GM03348 (cell line): Measurements from ENCODE around the gene CTNNA3.

Source experiments
- DNase-seq: peaks from one replicate; pipeline ENCODE4 v3.0.0; 2012; ENCODE audit warnings: low spot score

The CTNNA3 gene

DNA sequence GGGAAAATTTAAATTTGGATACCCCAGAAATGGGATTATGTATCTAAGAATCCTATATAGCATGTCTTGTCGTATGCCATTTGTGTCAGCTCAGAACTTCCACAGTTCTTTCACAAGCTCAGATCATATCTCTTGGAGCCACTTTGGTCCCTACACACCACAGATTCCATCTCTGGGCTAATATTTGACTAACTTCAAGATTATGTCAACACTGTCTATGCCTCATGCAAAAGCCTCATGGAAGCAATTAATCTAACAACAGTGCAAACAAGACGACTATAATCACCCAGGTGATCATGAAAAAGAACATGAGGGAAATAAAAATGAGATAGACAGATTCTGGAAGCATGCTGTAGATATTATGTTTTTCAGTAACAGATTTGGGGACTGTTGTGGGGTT lies 581.0 kb downstream of the CTNNA3 start:
- DNase-seq = no peak

DNA sequence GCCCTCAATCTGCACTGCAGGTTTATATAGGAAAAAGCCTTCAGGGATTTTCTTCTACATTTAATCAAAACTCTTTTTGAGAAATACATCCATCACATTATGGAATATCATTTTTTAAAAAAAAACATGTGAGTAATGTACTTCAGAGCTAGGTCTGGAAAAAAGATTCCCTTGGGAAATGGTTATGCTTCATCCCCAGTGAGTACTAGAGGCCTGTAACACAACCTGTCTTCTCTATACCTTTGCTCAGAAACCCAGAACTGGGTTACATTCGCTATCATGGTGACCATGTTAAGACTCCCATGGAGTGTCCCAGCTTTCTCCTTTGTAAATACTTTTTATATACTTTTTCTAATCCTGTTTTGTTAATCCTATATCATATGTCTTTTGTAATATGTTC lies 583.2 kb downstream of the CTNNA3 start:
- no peak for DNase-seq

DNA sequence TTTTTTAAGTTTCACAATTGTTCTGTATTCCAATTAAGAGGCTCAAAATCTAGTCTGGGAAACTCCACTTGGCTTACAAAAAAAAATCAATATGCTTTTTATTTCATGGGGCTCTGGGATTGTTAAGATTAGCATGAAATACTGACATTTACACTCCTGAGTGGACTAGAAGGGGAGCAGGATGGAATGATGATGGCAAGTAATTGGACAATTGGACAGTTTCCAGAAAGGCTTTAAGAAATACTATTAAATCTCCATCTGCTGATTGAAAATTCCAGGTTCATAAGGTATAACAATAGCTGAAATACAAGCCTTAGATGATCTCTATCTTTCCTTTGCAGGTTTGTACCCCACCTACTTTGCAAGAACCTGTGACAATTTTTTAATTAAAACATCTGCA lies 585.7 kb downstream of the CTNNA3 start:
- no peak for DNase-seq

DNA sequence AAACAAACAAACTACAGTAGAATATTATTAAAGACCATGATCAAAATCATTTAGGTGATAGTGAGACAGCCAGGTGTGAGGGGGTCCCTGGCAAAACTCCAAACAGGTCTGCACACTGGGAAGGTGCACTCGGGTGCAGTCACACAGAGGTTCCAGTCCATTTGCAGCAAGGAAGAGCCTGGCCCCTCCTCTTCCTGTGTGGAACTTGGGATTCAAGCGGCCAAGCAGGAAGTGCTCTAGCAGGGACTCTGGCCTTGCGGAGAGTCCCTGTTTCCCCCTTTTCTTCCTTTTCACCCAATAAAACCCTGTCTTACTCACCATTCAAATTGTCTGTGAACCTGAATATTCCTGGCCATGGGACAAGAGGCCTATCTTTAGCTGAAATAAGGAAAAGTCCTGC lies 588.3 kb downstream of the CTNNA3 start:
- DNase-seq = no peak

DNA sequence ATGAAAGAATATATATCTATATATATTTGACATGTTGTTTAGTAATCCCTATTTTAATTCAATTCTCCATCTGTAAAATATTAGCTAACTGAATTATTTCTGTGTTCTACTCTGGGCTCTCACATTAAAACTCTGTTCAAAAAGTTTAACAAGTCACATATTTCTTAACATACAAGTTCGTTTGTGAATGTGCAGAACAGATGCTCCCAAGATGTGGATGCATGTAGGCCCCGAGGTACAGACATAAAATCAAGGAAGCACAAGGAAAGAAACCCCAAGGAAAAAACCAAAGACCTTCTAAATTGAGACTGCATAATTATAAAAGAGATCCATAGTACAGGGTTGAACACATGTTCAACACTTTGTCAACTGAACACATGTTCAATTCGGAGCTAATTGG lies 595.0 kb downstream of the CTNNA3 start:
- no peak for DNase-seq

DNA sequence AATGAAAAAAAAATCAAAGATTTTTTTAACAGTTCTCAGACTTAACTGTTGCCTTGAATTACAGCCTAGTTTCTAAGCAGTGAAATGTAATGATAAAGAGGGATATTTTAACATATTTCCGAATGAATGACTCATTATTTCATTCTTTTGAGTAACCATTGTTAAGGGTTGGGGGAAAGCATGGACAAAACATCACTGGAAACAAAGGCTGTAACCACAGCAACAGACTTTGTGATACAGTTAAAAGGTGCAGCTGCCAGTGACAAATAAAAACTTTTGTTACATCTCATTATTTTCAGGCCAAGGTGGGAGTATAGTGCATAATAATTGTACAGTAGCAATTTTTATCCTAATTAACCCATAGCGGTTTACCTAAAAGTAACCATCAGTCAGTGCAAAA lies 597.5 kb downstream of the CTNNA3 start:
- no peak for DNase-seq

DNA sequence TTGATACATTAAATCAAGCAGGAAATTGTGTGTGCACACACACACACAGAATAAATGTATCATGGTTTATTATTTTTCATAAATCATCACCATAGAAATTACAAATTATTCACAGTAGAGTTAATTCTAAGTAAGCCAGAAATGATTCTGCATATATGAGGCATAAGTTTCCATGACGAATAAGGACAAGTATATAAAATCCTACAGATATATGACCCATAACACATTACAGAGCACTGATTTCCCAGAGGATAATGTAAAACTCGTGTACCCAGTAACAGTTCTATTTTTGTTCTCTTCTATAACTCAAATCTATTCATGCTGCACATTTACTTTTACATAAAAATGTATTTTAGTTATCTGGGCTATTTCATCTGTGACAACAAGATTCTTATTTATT lies 600.5 kb downstream of the CTNNA3 start:
- no peak for DNase-seq

DNA sequence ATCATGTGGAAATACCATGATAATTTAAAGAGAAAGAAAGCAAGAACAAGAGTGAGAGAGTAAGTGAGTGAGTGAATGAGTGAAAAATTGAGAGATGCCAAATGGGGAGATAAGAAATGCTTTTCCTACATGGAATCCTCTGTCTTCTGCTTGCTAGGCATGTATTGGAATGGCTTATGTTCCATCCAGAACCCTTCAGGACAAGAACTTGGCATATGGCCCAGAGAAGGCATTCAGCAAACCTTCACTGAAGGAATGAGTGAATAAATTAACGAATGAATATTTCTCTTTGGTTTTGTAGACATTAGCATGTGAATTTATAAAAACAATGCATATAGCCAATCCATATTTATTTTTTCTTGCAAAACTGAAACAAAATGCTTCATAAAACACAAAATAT lies 608.0 kb downstream of the CTNNA3 start:
- DNase-seq = no peak

DNA sequence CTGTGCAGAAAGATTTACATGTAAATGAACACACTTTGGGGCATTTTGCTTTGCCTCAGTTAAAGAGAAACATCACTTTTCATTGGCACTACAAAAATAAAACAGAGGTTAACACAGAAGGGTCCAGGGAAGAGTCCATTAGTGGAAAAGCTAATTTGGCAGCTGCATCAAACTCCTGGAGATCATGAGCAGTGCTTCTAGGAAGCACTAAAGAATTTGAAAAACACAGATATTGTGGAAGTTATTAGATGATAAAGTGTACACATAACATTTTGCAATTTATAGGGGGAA lies 608.9 kb downstream of the CTNNA3 start:
- no peak for DNase-seq

DNA sequence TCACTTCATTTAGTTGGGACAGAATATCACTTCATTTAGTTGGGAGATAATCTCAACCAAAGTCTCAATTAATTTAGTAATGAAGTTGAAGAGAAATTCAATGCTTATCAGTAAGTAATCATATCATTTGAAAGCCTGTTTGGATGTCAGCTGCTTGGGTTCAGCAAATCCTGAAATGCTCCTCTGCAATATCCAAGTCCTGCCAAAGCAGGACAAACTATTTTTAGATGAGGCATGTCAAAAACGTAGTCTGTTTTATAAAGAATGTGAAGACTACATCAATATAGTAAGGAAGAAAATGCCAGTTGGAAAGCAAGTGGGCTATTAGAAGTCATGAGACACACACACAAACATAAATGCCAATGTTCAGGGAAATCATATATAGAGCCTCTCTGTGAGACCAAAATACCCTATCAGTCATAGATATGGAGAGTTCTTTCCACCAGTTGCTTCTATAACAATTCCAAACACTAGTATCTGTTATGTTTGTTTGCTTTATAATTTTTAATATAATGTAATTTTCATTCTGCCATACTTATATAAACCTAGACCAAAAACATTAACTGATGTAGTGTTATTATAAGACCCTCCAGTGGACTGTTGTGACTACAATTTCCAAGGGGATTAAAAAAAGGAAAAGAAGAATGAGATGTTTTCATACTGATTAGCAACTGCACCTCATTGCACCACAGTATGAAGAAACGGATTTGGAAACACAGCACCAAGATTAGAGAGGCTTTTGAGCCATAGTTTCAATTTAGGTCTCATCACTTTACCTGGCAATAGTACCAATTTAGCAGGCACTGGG lies 609.5 kb downstream of the CTNNA3 start:
- DNase-seq = no peak

DNA sequence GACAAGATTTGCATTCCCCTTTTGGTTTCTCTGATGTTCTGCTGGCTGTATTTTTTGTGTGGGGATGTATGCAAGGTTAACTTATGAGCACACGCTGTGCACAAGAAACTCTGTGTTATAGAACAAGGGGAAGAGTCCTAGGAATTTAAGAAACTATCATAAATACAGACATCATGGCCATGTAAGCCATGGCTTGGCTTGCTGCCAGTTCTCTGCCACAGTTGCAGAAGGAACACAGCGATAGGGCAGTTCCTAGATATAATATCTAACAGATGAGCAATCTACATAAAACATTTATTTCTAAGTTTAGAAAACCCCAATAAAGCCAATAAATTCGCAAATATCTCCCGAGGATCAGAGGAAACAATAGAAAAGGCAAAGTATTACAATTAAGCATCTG lies 616.9 kb downstream of the CTNNA3 start:
- DNase-seq = no peak

DNA sequence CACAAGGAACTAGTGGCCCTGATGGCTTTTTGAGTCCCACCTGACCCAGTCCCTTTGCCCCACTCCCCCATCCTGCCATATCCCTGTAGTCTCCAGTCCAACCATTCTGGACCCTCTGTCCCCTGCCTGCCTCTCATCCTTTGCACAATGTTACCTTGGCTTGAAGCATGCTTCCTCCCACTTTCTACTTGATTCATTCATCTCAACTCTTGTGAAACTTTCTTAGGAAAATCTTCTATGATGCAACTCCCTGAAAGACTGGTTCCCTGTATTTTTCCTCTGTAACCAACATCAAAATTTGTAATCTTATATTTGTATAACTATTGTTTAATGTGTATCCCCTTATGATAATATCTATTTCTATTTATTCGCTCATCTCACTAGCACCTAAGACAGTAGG lies 618.6 kb downstream of the CTNNA3 start:
- no peak for DNase-seq

DNA sequence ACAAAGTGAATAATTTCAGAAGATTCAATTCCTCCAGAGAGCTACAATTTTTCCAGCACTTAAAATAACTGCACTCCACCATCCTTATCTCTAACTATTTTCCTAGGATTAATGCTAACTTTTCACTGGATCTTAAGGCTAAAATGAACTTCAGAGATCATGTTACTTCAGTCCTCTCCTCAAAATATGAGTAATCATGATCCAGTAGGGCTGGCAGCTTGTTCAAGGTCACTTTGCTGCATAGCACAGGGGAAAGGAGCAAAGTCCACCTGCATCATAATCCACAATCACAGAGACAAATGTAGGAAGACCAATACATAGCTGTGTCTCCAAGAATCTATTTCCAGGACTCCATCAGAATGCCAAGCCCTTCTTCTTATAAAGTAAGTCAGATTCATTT lies 619.9 kb downstream of the CTNNA3 start:
- DNase-seq = no peak

DNA sequence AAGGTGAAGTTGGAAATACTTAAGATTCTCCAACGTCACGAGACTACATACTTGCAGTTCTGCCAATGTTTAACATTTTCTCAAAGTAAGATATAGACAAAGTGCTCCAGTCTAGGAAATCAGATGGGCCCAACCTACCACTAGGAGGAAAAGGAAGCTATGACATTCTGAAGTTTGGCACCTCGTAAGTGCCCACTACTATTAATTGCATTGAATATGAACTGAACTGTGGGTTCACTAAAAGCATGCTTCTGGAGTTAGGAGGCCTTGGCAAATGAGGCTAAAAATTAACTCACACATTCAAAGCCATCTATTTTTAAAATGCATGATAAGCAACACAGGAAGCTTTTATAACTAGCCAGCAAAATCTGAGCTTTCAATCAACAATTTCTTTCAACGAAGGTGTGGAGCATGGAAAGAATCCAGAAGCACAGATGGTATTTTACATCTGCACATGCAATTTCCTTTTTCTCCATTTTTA lies 620.5 kb downstream of the CTNNA3 start:
- no peak for DNase-seq

DNA sequence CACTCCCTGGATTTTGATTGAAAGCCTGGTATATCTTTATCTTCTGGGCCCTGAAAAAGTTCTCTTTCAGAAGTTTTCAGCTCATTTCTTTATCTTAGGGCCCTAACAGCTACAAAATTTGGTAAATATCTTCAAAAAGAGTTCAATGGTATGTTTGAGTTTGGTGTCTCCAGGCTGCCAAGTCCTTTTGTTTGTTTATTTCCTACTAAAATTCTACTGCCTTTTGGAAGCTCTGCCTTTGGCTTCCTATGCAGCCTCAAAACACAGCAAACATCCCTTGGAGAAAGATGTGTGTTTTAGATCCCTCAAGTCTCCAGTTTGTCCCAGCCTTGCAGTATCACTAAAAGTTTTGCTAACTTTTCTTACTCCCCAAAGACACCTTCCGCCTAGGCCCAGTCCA lies 623.3 kb downstream of the CTNNA3 start:
- no peak for DNase-seq

DNA sequence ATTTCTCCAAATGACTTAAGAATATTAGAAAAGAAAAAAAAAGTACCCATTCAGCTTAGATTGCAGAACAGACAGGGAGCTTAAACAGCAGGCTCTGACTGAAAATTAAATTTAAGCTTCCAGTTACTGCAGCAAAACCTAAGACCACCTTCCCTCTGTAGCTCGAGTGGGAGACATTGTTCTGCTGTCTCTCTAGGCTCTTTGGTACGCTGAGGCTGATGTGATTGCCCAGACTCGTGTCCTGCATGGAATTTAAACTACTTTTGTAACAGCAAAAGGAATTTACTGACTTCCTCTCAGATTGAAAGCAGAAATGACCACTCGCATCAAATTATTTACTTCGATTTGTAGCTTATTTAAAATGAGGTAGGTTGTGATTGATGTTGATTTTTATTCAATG lies 645.6 kb downstream of the CTNNA3 start:
- DNase-seq = no peak

DNA sequence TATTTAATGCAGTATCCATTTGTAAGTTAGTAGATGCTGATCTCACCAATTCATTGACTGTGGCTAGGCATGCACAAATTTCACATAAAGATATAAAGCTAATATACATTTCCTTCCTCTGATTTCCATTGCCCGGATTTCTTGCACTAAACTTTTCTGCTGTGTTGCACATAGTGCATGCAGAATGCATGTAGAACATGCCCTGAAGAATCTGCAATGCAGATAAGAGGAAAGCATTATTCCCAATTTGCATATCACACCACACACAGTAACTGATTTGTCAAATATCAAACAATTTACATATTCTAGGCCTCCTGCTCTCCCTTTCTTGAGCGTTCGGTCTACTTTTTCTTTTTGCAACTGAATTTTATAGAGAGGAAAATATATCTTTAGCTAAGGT lies 646.0 kb downstream of the CTNNA3 start:
- no peak for DNase-seq

DNA sequence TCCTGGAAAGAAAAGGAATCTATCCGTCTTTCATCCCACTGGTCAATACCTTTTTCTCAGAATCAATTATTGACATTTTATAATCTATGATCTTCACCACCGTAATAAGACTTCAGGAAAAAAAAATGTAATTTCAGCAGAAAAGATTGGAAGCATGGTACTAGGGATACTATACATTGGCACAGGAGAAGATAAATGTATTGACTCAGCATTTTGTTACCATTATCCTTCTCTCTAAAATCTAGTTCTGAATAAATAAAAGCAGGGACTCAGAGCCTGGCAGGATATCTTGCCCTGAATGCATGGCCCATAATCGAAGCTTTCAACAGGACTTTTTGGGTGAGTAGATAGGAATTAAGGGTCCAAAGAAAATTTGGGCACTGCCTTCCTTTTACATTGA lies 649.5 kb downstream of the CTNNA3 start:
- no peak for DNase-seq

DNA sequence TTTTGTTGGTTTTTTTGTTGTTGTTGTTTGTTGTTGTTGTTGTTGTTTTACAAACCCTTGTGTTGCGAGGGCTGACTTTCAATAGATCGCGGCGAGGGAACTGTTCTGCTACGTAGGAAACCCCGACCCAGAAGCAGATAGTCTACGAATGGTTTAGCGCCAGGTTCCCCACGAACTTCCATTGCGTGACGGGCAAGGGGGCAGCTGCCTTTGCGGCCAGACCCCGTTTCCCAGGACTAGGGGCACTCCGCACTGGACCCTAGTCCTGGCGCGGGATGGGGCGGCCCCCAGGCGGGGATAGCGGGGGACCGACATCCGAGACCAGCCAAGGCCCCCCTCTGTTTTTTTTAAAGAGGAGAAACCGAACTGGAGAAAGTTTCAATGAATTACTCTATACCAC lies 650.6 kb downstream of the CTNNA3 start:
- DNase-seq = no peak

DNA sequence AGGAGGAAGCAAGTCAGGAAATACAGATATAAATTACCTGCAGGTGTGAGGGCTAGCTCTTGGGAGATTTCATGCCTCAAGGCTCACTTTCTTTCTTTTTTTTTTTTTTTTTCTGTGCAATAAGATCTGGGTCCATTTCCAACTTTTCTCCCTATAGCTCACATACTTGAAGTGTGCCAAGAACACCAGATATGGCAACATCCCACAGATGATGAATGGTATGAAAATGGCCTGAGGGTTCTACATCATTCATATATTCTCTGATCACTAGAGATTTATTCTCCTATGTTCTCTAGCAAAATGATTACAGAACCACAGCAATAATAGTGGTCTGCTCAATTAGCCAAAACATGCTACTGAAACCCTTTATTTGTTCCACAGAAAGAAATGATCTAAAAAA lies 653.0 kb downstream of the CTNNA3 start:
- no peak for DNase-seq

DNA sequence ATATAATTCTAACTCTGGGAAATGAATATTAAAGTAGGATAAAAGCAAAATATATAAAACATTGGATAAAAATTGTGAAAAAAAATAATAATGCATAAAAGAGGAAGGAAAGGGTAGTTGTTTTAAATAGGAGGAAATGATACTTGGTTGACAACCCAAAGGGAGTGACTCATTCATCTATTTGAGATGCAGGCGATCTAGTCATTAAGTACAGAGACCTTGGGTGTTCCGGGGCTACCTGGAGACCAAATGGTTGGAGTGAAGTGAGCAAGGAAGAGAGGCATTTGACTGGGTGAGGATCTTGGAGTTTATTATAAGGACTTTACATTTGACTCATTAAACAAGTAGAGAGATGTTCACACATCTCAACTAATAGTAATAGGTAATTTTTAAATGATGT lies 659.2 kb downstream of the CTNNA3 start:
- DNase-seq = no peak

DNA sequence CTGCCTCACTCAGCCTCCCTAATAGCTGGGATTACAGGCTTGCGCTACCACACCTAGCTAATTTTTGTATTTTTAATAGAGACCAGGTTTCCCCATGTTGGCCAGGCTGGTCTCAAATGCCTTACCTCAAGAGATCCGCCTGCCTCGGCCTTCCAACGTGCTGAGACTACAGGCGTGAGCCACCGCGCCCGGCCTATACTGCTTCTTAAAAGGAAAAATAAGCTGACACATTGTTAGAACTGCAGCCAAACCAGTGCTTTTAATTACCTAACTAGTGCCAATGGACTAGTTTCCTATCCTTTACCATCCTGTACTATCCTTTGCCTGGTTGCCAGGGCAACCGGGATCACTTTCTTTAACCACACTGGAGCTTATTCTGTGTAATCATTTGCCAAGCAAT lies 662.1 kb downstream of the CTNNA3 start:
- DNase-seq = no peak

DNA sequence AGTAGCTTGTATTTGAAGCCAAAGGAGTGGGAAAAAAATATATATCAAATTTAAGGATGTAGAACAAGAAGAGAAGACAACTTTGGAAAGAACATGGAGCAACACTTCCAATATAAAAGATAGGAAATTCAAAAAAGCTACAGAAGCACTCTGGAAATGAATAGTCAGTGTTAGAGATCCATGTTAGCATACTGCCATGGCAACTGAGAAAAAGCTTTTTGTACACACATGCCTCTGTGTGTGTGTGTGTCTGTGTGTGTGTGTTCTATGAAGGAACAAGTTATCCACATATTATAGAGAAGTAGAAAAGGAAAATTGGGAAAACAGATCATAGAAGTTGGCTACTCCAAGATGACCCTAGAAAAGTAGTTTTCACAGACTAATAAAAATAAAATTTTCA lies 673.9 kb downstream of the CTNNA3 start:
- DNase-seq = no peak

DNA sequence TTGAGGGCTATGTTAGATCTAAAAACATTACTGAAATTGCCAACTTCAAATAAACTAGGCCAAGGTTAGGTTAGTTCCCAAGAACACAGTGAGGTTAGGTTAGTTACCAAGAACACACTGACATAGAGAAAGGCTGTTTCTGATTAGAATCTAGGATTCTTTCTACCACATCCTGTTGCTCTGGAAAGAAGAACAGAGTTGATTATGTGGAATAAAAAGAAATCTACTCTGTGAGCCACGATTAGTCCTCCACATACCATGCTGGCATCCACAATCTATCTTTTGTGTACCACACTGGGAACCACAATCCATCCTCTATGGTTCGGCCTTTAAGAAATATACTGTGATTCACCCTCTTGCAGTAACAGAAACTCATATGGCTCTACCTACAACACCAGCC lies 678.8 kb downstream of the CTNNA3 start:
- DNase-seq = no peak

DNA sequence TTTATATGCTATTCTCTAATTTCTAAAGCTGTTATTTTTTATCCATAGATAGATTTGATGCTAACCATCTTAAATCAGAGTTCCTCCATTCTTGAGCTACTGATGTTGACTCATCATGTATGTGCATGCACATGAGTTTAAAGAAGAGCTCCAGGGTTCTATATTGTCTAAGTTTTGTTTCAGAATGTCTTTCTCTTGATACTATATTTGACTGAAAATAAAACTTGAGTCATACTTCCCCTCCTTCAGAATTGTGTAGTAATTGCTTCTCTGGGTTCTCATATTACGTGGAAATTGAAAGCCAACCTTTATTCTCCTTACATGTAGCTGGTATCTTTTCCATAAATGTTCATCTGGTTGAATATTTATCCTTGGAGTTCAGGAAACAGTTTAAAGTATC lies 680.8 kb downstream of the CTNNA3 start:
- DNase-seq = no peak
